HL-60/S4 treated with phorbol 12-myristate 13-acetate at 8.2 ng/mL for 4 days and 3 days (cell line): ENCODE results near the gene DEF6.
"Not testable (repeated sequence)": the region's sequence is repeated elsewhere in the genome, so short reads cannot be mapped to it uniquely, and the experiment has no call there.

Experiments
- in situ Hi-C: fragments of 300-500 bp; cut with MboI; formaldehyde crosslinking; loops from 2 replicates; pipeline ENCODE4 v1.15.0; 2022; ENCODE audit warnings: low sequenced_read_pairs

The DEF6 gene

DNA sequence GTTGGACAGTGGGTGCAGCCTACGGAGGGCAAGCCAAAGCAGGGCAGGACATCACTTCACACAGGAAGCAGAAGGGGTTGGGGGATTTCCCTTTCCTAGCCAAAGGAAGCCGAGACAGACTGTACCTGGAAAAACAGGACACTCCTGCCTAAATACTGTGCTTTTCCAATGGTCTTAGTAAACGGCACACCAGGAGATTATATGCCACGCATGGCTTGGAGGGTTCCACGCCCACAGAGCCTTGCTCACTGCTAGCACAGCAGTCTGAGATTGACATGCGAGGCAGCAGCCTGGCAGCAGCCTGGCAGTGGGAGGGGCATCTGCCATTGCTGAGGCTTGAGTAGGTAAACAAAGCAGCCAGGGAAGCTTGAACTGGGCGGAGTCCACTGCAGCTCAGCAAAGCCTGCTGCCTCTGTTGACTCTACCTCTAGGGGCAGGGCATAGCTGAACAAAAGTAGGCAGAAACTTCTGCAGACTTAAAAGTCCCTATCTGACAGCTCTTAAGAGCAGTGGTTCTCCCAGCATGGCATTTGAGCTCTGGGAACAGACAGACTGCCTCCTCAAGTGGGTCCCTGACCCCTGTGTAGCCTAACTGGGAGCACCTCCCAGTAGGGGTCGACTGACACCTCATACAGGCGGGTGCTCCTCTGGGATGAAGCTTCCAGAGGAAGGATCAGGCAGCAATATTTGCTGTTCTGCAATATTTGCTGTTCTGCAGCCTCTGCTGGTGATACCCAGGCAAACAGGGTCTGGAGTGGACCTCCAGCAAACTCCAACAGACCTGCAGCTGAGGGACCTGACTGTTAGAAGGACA, 34.7 kb downstream of the DEF6 start:
- in situ Hi-C loops, result not testable (repeated sequence)

DNA sequence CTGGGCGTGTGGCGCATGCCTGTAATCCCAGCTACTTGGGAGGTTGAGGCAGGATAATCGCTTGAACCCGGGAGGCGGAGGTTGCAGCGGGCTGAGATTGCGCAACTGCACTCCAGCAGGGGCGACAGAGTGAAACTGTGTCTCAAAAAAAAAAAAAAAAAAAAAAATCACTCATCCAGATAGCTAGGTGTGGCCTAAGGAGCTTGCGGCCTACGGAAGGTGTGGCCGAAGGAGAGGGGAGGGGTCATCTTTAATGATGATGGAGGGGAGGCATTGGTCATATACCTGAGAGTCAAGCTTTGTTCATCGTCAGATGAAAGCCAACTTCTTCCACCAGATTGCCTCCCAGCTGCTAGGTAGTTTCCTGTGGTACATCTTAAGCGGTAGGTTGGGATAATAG, 43.9 kb downstream of the DEF6 start:
- in situ Hi-C loops, result no loop called here

DNA sequence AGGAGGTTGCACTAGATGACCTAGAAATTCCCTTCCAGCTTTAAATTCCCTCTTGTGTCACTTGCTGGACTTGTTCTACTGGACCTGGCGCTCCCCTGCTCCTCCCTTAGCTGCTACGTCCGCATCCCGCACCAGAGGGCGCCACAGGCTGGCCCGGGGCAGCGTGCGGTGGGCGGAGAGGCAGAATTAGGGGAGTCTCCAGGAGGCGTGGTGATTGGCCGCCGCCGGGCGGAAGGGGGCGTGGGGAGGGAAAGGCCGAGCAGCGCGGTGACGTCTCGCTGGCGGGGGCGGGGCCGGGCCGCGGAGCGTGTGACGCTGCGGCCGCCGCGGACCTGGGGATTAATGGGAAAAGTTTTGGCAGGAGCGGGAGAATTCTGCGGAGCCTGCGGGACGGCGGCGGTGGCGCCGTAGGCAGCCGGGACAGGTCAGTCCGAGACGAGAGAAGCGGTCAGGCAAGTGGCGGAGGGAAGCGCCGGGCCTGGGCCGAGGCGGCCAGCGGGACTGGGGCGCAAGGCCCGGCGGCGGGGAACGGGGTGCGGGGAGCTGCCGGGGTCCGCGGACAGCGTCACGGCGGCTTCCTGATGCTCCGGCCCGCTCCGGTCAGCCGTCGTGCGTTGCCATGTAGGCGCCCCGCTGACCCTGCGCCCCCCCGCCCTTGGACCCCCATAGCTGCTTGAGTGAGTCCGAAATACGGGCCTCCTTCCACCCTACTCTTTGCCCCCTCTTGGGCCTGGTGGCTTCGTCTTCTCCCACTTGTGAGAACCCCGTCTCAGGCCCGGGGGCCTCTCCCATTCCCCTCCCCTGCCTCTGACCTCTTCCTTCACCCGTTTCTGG, 44.9 kb downstream of the DEF6 start, which contains the start of gene PPARD:
Gene PPARD (plus strand): TSS at position 301 of the 834 bp plus-strand sequence. CDS start 68,530 bp downstream, outside the sequence.
- in situ Hi-C loops, result no loop called here

DNA sequence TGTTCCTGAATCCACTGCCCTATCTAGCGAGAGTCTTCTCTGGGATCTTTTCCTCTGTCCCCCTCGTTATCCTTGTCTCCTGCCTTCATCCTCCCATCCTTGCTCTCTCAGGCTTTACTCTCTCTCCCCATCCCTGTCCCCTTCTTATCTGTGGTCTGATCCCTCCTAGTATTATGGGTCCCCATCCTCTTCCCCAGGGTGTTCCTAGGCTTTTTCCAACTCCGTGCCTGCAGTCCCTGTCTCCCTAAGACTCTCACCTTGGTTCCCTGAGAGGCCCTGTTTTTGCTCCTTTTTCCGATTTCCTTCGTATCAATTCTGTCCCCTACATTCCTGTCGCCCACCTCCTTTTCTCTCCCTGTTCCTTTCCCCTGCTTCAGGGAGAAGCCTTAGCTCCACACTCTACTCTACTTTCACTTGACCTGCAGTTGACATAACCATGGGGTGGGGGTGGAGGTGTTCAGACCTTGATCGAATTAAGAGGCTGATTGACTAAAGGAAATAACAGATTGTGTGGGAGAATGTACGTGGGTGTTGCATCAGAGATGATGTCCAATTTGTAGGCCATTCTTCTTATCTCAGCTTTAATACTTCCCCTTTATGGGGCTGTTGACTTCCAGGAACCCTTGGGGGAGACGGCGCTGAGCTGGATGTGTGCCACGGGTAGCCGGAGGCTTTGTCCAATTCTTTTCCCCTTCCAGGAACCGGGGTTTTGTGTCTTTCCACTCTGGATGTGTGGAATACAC, 45.6 kb downstream of the DEF6 start:
- in situ Hi-C loops, result no loop called here

DNA sequence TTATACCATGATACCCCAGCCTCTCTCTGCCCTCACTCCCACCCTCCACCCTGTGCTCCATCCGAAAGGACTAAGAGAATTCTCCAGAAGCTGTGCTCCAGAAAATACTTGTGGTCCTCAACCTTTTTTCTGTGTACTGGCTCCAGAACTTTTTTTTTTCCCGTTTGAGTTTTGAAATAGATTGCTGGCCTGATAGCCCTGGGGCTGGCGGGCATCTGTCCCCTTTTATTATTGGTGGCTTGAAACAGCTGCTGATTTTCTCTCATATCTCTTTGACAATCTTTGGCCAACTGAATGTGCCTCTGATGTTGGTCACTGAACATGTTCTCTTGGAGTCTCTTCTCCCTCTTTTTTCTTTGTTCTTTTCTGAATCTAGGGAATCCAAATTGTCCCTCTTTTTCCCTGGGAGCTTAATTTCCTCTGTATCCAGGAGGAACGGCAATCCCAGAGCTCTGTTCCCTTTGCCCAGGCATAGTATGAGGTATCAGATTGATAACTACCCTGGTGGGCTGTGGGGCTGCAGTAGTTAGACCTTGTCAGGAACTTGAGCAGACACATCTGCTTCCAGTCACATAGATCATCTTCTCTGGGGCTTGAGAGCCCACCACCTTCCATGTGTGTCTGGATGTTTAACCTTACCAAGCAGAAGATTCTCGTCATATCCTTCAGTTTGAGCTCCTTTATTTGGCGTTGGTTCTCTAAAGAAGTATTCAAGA, 46.4 kb downstream of the DEF6 start:
- in situ Hi-C loops, result no loop called here

DNA sequence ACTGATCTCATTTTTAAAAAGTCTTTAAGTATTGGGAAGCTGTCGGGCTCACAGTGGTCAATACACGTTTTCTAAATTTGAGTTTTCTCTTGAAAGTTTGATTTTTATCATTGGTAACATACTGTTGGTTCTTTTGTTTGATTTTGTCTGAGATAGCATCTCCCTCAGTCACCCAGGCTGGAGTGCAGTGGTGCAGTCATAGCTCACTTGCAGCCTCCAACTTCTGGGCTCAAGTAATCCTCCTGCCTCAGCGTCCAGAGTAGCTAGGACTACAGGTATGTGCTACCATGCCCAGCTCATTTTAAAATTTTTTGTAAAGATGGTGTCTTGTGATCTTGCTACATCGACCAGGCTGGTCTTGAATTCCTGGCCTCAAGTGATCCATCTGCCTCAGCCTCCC, 53.8 kb downstream of the DEF6 start:
- in situ Hi-C loops, result no loop called here

DNA sequence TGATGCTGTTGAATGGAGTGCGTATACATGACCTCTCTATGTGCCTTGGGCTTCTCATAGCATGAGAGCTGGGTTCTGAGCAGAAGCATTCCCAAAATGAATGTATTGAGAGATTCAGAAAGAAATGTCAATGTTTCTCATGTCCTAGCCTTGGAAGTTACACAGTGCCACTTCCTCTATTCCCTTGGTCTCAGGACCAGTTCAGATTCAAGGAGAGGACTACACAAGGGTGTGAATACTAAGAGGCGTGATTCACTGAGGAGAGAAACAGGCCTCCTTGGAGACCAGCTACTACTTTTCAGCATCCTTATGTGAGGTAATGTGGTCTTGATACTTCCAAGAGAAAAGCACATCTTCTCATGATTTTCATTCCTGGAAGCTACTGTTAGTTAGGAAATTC, 55.1 kb downstream of the DEF6 start:
- in situ Hi-C loops, result no loop called here

DNA sequence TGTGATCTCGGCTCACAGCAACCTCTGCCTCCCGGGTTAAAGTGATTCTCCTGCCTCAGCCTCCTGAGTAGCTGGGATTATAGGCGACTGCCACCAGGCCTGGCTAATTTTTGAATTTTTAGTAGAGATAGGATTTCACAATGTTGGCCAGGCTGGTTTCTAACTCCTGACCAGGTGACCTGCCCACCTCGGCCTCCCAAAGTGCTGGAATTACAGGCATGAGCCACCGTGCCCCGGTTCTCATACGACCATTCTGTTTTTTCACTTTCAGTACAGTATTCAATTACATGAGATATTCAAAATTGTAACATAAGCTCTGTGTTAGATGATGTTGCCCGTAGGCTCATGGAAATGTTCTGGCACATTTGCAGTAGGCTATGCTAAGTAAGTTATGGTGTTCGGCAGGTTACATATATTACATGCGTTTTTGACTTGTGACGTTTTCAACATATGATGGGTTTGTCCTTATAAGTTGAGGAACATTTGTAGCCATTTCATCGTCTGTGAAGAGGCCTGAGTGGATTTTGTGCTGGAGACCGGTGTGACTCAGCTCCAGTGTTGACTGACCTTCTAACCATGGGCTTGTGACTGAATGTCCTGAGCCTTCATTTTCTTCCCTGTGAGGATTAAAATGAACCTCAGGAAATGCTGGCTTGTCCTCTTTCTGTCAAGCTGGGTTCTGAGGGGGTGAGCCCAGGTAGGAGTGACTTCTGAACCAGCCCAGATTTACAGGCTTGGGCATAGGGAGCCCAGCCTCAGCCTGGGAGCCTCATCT, 56.9 kb downstream of the DEF6 start:
- in situ Hi-C loops, result no loop called here

DNA sequence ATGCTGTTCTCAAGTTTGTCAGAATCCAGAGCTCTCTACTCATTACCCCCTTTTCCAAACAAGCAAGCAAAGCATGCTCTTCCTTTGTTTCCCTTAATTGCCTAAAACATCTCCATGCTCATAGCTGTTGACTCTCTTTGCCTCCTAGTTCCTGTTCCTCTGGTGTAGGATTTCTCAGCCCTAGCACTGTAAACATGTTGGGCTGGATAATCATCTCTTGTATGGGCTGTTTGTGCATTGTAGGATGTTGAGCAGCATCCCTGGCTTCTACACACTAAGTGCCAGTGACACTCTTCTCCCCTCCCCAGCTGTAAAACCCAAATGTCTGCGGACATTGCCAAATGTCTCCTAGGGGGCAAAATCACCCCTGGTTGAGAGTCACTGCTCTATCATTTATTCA, 58.8 kb downstream of the DEF6 start:
- in situ Hi-C loops, result no loop called here

DNA sequence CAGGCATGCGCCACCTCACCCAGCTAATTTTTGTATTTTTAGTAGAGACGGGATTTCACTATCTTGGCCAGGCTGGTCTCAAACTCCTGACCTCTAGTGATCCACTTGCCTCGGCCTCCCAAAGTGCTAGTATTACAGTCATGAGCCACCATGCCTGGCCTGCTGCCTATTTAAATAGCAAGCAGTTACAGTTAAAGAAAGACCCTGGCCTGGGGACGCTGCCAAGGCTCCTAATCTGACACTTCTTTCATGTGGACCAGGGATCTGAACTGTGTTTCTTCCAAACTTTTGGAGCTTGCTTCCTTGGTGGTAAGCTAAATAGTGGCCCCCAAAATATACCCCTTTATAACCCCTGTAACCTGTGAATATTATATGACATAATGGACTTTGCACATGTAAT, 60.1 kb downstream of the DEF6 start:
- in situ Hi-C loops, result no loop called here

DNA sequence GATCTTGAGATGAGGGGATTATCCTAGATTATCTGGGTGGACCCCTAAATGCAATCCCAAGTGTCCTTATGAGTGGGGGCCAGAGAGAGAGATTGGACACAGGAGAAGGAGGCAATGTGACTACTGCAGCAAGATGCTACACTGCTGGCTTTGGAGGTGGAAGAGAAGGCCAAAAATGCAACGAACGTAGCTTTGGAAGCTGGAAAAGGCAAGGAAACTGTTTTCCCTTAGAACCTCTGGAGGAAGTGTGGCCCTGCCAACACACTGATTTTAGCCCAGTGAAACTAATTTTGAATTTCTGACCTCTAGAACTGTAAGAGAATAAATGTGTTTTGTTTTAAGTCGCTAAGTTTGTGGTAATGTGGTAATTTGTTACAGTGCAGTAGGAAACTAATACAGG, 60.5 kb downstream of the DEF6 start:
- in situ Hi-C loops, result no loop called here

DNA sequence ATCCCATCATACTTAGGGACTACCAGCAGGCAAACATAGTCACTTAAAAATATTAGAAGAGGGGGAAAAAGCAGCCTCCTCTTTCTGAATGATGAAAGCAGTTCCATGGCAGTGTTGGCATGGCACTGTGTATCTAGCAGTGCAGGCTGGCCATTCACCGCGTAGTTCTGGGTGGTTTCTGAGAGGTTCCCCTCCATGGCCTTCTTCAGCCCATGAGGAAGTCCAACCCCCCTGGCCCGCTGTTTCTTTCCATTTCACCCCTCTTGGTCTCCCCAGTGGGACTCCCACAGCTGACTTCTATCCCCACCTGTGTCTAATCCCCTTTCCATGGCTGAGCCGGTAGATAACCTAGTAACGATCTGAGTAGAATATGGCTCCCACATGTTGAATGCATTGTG, 61.7 kb downstream of the DEF6 start:
- in situ Hi-C loops, result no loop called here

DNA sequence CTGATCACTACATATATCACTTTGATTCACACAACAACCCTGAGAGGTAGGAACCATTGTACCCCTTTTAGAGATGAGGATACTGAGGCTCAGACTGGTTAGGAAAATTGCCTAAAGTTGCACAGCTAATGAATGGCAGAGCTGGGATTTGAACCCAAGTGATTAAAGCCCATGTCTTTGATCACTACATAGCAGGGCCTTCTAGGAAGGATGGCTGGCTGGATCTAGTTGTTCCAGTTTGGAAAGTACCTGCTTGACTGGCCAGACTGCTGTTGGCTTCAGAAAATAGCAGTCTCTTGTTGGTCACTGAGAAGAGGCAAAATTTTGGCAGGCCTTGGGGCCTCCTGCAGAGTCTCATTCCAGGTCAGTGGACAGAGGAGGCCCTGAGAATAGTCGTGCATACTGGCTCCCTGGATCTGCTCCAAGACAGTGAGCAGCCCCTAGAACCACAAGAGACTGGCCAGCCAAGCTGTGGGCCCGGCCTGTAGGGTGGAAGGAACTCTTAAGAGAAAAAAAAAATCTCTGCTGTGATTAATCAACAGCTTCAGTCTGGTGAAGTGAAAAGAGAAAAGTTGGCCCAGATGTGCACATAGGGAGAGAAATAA, 62.2 kb downstream of the DEF6 start:
- in situ Hi-C loops, result no loop called here

DNA sequence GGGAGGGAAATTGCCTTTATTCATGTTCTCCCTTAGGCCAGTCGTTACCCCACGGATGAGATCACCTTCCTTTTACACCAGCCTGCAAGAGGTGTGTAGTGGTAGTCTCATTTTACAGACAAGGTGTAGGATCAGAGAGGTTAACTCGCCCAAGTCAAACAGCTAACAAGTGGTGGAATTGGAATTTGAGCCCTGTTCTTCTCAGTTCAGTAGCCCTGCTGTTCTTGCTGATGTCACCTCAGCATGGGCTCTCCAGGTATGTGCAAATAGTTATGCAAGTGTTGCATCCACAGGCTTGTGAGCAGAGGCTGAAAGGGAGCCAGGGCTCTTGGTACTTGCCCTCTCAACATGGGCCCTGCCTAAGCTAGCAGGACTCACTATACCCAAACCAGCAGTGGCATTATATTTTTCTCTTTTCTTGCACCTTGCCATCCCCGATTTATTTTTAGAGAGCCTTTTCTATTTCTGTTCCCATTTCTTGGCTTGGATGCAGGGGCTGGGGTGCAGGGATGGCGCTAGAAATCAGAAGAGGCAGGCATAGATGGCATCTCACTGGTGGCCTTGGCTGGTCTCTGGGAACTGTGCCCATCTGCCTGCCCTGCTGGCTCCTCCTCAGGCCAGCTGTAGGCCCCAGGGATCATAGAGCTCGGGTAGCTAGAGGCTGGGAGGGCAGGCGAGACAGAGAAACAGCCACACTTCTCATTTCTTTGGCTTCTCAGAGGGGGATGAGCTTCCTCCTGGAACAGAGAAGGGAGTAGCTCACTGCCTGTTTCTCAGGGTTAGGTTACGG, 62.9 kb downstream of the DEF6 start:
- in situ Hi-C loops, result no loop called here

DNA sequence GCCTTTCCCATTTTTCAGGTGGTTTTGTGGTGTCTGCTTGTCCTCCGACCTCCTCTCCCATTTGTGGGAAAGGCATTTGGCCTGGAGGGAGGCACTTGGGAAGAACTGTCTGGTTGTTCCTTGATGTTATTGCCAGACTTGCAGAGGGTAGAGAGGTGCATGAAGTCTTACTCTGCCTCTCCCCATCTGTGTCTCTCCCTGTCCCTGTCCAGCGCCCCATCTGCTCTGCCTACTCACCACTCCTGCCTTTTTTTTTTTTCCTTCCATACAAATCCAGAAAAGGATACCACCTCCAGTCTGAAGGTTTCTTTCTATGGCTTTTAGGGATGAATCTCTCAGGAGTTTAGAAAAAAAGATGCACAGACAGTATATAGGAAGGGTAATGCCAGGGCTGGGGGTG, 64.6 kb downstream of the DEF6 start:
- in situ Hi-C loops, result no loop called here

DNA sequence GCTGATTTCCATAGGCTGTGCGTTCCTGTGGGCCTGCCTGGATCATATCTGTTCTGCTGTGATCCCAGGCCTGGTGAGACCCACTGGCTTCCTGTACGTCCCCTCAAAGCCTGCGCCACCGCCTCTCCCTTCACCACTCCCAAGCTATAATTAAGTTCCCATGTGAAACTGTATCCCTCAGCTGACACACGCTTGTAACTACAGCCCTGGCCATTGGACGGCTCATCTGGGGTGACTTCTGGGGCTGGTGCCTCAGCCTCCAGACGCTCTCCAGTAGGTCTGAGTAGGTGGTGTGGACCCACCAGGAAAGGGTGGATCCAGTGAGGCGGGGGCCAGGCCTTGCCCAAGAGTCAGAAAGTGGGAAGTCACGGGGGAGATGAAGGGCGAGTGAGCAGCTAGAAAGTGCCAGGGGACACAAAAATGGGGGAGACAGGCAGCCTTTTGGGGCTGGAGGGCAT, 65.7 kb downstream of the DEF6 start:
- in situ Hi-C loops, result no loop called here

DNA sequence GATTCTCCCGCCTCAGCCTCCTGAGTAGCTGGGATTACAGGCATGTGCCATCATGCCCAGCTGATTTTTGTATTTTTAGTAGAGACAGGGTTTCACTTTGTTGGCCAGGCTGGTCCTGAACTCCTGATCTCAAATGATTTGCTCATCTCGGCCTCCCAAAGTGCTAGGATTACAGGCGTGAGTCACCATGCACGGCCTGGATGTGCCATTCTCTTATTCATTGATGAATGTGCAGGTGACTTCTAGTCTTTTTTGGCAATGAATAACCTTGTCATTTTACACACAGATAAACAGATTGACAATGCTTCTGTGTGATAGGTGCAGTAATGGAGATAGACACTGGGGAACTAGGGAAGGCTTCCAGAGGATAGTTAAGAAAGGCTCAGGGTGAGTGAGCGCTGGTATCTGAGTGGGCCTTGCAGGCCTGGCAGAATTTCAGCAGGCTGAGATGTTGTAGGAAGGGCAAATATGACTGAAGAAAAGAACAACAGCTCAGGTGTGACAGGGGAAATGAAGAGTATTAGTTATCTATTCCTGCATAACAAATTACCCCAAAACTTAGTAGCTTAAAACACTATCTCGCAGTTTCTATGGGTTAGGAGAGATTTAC, 68.1 kb downstream of the DEF6 start:
- in situ Hi-C loops, result no loop called here

DNA sequence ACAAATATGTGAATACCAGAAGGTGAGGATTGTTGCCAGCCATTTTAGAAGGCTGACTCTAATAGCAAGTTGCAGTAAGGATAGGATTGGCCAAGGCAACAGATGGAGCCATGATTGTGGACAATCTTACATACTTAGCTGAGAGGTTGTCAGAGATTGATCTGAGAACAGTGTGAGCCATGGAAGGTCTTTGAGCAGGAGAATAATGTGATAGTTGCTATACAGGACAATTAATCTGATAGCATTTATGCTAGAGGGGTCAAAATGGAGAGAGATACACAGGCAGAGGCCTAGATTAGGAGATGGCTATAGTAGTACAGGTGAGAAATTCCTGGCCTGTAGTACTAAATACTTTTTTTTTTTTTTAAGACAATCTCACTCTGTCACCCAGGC, 68.6 kb downstream of the DEF6 start:
- in situ Hi-C loops, result no loop called here
